Subcutaneous adipose tissue (tissue), 4 donors: Measurements from ENCODE around the gene HOOK2. TPM values are rescaled to one million over a fixed set of nuclear protein-coding genes. Genes with fewer than 3 reads are reported as not detected.

ENCODE experiments used
- CTCF ChIP-seq: fragments of 450-650 bp; IDR thresholded peaks from one replicate; pipeline ENCODE4 v1.5.1; 2016; ENCODE audit warnings: low read depth, mild to moderate bottlenecking, control low read depth, antibody characterized with exemption, moderate library complexity
- total RNA-seq, 4 donors: library from RNA; depleted of rRNA; stranded (reverse); fragments of >200 nt; gene quantifications; one replicate each; pipeline ENCODE4 v1.1.0, GENCODE V29; 2016

The HOOK2 gene
- total RNA-seq, 4 donors from 2014 or later = 17.1 to 290 (median 36.9) TPM

- TF ChIP-seq CTCF = no peak
Measured at GRCh38 chr19:12736995-12737834, 38.1 kb downstream of the HOOK2 start, which contains the start of gene GET3. Gene GET3 (plus strand): TSS chr19:12737497. CDS start chr19:12737506, 9 bp downstream.

GRCh38 chr19:12733369-12734214 is 41.8 kb downstream of the HOOK2 start:
- no peak for TF ChIP-seq CTCF

GRCh38 chr19:12731337-12731736 is 44.0 kb downstream of the HOOK2 start:
- TF ChIP-seq CTCF = no peak

- TF ChIP-seq CTCF = no peak
Measured at GRCh38 chr19:12730064-12730463, 45.3 kb downstream of the HOOK2 start.

- no peak for TF ChIP-seq CTCF
Measured at GRCh38 chr19:12727745-12728433, 47.5 kb downstream of the HOOK2 start.

GRCh38 chr19:12726988-12727316 is 48.4 kb downstream of the HOOK2 start:
- TF ChIP-seq CTCF = no peak
